GM12874 (cell line): ENCODE results near the gene XKR3.

Source experiments
- CTCF ChIP-seq: IDR thresholded peaks from 2 replicates; pipeline ENCODE4 v1.5.1; 2011; ENCODE audit warnings: low read depth, mild to moderate bottlenecking, control low read depth, low read length, moderate library complexity; ENCODE audit not compliant: insufficient read depth

The XKR3 gene

DNA sequence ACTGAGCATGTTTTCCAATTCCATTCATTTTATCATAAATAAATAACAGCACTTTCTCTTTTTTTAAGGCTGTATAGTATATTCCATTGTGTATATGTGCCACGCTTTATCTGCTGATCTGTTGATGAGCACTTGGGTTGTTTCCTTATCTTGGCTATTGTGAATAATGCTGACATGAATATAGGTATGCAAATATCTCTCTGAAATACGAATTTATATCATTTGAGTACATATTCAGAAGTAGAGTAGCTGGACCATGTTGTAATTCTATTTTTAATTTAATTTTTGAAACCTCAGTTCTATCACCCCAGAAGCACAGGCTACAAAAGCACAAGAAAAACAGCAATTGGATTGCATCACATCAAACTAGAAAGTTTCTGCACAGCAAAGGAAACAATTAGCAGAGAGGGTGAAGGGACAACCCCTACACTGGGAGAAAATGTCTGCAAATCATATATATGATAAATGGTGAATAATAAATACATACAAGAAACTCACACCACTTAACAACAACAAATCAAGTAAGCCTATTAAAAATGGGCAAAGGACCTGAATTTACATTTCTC lies 43.4 kb downstream of the XKR3 start:
- no peak for TF ChIP-seq CTCF

DNA sequence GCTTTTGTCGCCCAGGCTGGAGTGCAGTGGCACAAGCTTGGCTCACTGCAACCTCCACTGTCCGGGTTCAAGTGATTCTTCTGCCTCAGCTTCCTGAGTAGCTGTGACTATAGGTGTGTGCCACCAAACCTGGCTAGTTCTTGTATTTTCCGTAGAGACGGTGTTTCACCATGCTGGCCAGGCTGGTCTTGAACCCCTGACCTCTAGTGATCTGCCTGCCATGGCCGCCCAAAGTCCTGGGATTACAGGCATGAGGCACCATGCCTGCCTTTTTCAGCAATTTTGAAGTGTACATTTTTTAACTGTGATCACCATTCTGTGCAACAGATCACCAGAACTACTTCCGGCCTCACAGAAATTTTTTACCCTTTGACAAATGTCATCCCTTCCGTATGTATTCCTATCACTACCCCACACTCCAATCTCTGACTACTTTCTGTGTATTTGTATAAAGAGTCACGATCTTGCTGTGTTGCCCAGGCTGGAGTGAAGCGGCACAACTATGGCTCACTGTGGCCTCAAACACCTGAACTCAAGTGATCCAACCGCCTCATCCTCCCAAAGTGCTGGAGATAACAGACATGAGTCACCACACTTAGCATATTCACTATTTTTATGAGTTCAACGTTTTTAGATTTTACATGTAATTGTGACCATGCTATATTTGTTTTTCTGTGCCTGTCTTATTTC lies 44.0 kb downstream of the XKR3 start:
- no peak for TF ChIP-seq CTCF

DNA sequence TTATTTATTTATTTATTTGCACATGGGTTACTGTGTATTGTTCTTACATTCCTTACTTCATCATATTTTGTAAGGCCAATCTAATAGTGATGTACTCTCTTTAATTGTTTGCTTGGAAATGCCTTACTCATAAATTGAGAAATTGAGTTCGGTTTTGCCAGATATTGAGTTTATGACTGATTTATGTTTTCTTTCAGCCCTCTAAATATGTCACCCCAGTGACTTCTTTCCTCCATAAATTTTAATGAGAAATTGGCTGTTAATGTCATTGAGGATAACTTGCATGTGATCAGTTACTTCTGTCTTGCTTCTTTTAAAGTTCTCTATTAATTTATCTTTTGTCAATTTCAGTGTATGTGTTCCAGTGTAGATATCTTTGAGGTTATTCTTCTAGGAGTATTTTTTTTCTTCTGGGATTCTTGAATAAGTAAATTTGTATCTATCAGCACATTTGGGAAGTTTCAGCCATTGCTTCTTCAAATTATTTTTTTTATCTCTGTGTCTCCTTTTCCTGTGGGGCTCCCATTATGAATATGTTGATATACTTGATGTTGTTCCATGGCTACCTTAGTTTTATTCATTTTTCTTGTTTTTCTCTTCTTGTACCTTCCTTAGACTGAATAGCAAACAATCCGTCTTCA lies 47.8 kb downstream of the XKR3 start:
- TF ChIP-seq CTCF = no peak

- TF ChIP-seq CTCF = no peak
Measured at GRCh38 chr22:16776080-16776479, 49.1 kb downstream of the XKR3 start.

- TF ChIP-seq CTCF = no peak
Measured at GRCh38 chr22:16774911-16775500, 50.2 kb downstream of the XKR3 start.
